Measurements from ENCODE around the gene ENAH. TPM values are rescaled to one million over a fixed set of nuclear protein-coding genes. Genes with fewer than 3 reads are reported as not detected.

ENAH gene
- total RNA-seq, 1 donor from 2014 or later, result 265 TPM

GRCh38 chr1:225674381-225674780 is 21.5 kb upstream of the ENAH start:
- Mint-ChIP-seq H3K9me3 (ENCODE audit: unreplicated experiment) (no peaks in the 10 kb centered on the region), H3K36me3 (ENCODE audit: unreplicated experiment) (no peaks in the 10 kb centered on the region), H3K4me3 (ENCODE audit: unreplicated experiment) (no peak overlapping the region), H3K4me1 (ENCODE audit: low read depth, unreplicated experiment) (peaks cover 7% of the 10 kb centered on the region), H3K27me3 (ENCODE audit: unreplicated experiment) (peaks cover 2% of the 10 kb centered on the region), H3K27ac (ENCODE audit: unreplicated experiment) (no peak overlapping the region)
- no peak for DNase-seq
- TF ChIP-seq CTCF (IDR thresholded peaks at IDR 0.05; ENCODE audit: partially characterized antibody, unreplicated experiment), result no peak

- Mint-ChIP-seq H3K27me3 (ENCODE audit: unreplicated experiment) (peaks cover 2% of the 10 kb centered on the region), H3K27ac (ENCODE audit: unreplicated experiment) (no peak overlapping the region)
Observed at GRCh38 chr1:225670806-225671733, 18.1 kb upstream of the ENAH start.

GRCh38 chr1:225670356-225670755 is 17.4 kb upstream of the ENAH start:
- no peak for TF ChIP-seq CTCF (IDR thresholded peaks at IDR 0.05; ENCODE audit: partially characterized antibody, unreplicated experiment)
- H3K9me3 Mint-ChIP-seq (ENCODE audit: unreplicated experiment), result no peaks in the 10 kb centered on the region
- no peaks in the 10 kb centered on the region for H3K4me1 Mint-ChIP-seq (ENCODE audit: low read depth, unreplicated experiment)
- H3K36me3 Mint-ChIP-seq (ENCODE audit: unreplicated experiment), result no peaks in the 10 kb centered on the region
- no peak for DNase-seq
- no peak overlapping the region for H3K4me3 Mint-ChIP-seq (ENCODE audit: unreplicated experiment)
- no peak overlapping the region for H3K27ac Mint-ChIP-seq (ENCODE audit: unreplicated experiment)
- H3K27me3 Mint-ChIP-seq (ENCODE audit: unreplicated experiment), result peaks cover 2% of the 10 kb centered on the region

More at GRCh38 chr1:225670806-225671733, 18.1 kb upstream of the ENAH start:
- H3K4me3 Mint-ChIP-seq (ENCODE audit: unreplicated experiment), result no peak overlapping the region
- no peaks in the 10 kb centered on the region for H3K36me3 Mint-ChIP-seq (ENCODE audit: unreplicated experiment)
- no peaks in the 10 kb centered on the region for H3K4me1 Mint-ChIP-seq (ENCODE audit: low read depth, unreplicated experiment)
- no peak for DNase-seq
- H3K9me3 Mint-ChIP-seq (ENCODE audit: unreplicated experiment), result no peaks in the 10 kb centered on the region
- no peak for TF ChIP-seq CTCF (IDR thresholded peaks at IDR 0.05; ENCODE audit: partially characterized antibody, unreplicated experiment)

GRCh38 chr1:225668222-225668621 is 15.3 kb upstream of the ENAH start:
- Mint-ChIP-seq H3K9me3 (ENCODE audit: unreplicated experiment) (no peaks in the 10 kb centered on the region), H3K27me3 (ENCODE audit: unreplicated experiment) (no peaks in the 10 kb centered on the region), H3K36me3 (ENCODE audit: unreplicated experiment) (no peaks in the 10 kb centered on the region), H3K4me3 (ENCODE audit: unreplicated experiment) (no peak overlapping the region), H3K27ac (ENCODE audit: unreplicated experiment) (no peak overlapping the region), H3K4me1 (ENCODE audit: low read depth, unreplicated experiment) (no peaks in the 10 kb centered on the region)
- no peak for DNase-seq
- TF ChIP-seq CTCF (IDR thresholded peaks at IDR 0.05; ENCODE audit: partially characterized antibody, unreplicated experiment), result no peak

- no peak overlapping the region for H3K27ac Mint-ChIP-seq (ENCODE audit: unreplicated experiment)
Observed at GRCh38 chr1:225667362-225667761, 14.4 kb upstream of the ENAH start.

More at GRCh38 chr1:225667362-225667761, 14.4 kb upstream of the ENAH start:
- no peaks in the 10 kb centered on the region for H3K36me3 Mint-ChIP-seq (ENCODE audit: unreplicated experiment)
- H3K27me3 Mint-ChIP-seq (ENCODE audit: unreplicated experiment), result no peaks in the 10 kb centered on the region
- no peak for TF ChIP-seq CTCF (IDR thresholded peaks at IDR 0.05; ENCODE audit: partially characterized antibody, unreplicated experiment)
- DNase-seq, result no peak
- no peak overlapping the region for H3K4me3 Mint-ChIP-seq (ENCODE audit: unreplicated experiment)
- H3K4me1 Mint-ChIP-seq (ENCODE audit: low read depth, unreplicated experiment), result no peaks in the 10 kb centered on the region
- no peaks in the 10 kb centered on the region for H3K9me3 Mint-ChIP-seq (ENCODE audit: unreplicated experiment)

All from glutamatergic neuron (in vitro differentiated cells).